Pericardium fibroblast (primary cell): ENCODE data around the gene DEFB121. TPM values are rescaled to one million over a fixed set of nuclear protein-coding genes. Genes with fewer than 3 reads are reported as not detected.

Source experiments
- total RNA-seq: library from RNA; depleted of rRNA; stranded (reverse); fragments of >200 nt; gene quantifications from 2 replicates; pipeline ENCODE4 v1.2.3, GENCODE V29; 2015

Gene DEFB121, protein sequence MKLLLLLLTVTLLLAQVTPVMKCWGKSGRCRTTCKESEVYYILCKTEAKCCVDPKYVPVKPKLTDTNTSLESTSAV
- not detected in 2 replicates for total RNA-seq

DNA sequence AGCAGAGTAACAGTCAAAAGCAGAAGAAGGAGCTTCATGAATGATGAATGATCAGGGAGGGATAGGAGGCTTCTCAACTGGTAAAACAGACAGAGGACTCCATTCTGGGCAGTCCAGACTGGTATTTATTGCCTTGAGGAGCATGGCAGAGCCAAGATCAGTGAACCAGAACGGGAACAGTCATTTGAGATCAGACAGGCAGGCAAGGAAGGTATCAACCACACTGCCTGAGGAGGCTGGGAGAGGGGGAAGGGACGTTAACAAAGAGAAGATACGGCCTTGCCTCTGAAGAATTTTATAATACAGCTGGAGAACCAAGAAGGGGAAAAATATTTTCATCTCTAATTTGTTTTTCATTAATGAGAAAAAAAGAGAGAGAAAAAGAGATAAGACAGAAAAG is at the start of gene DEFB121:
DEFB121 (minus strand) TSS at position 101 of the 400 bp plus-strand sequence; CDS start at position 38, 63 bp downstream.

DNA sequence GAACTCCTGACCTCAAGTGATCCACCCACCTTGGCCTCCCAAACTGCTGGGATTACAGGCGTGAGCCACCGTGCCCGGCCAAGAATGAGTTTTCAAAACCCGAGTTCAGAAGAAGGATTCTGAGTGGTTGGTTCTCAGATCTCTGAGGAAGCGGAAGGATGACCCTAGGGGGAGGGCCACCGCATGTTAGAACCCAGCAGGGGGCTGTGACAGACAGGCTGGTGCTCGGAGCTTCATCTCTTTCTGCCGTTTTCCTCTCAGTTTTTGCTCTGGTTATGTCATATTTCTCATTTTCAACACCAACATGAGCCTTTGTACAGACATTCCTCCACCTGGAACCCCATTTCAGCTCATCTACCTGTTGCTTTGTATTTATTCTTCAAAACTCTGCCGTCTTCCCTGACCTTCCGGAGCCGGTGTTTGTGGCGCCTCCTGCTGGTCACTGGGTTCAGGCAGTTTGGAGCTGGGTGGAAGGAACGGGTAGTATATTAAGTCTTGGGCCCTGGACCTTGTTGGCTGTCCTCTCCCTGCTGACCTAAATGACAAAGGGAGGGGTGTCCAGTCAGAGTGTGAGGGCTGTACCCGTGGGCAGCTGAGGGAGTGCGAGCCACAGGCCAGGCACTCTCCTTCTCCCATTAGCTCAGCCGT is 34.1 kb upstream of the DEFB121 start, which contains the start of gene DEFB123:
DEFB123 (plus strand) TSS at position 621 of the 648 bp plus-strand sequence. CDS start 67 bp downstream, outside the sequence.

DNA sequence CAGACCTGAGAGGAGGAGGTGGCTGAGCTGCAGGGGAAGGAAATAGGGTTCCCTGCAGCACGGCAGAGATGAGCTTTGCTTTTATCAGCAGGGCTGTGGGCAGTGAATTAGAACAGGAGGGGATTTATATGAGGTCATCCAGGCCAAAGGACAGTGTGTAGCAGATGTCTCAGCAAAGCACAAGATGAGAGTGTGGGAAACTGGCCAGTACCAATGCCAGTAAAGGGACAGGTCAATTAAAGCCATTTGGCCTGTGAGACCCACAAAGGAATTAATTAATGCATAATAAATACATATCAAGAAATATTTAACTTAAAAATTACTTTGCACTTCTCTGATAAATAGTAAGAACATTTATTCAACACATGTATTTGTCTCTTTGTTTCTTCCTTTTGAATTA is 15.5 kb downstream of the DEFB121 start, which contains the start of gene DEFB119:
DEFB119 (minus strand) TSS at position 101 of the 400 bp plus-strand sequence. CDS start 107 bp downstream, outside the sequence.

DNA sequence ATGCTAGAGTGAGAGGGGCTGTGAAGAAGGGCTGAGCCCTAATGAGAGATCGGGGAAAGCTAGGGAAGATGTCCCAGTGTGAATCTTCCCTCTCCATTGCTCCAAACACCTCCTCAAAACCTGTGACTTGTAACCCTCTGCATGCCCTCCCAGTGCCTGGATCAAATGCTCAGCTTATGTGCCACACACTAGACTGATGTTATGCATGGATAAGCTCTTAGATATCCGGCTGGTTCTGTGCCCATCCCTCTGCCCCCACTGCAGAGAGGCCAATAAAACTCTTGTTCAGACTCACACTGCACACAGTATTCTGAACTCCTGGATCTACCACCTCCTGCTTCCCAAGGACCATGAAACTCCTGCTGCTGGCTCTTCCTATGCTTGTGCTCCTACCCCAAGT is 37.7 kb downstream of the DEFB121 start, which contains the start of gene DEFB118:
DEFB118 (plus strand) TSS at position 301 of the 400 bp plus-strand sequence; CDS start at position 351, 50 bp downstream.

Other genes starting within 250 kb of the DEFB121 start
- not detected in 2 replicates for gene DEFB115, start 148.6 kb downstream of the DEFB121 start, total RNA-seq
- not detected in 2 replicates for gene DEFB116, start 97.6 kb downstream of the DEFB121 start, total RNA-seq
- not detected in 2 replicates for gene DEFB118, start 37.6 kb downstream of the DEFB121 start, total RNA-seq
- gene DEFB119, start 15.6 kb downstream of the DEFB121 start, total RNA-seq: not detected in 2 replicates
- not detected in 2 replicates for gene DEFB123, start 34.4 kb upstream of the DEFB121 start, total RNA-seq
- 2.1 TPM in 1 of 2 replicates, not detected in the other for gene DEFB124, start 68.9 kb upstream of the DEFB121 start, total RNA-seq
- gene REM1, start 69.1 kb upstream of the DEFB121 start, total RNA-seq: 1.1 and 4.1 TPM in 2 replicates
- 80.9 and 109 TPM in 2 replicates for gene HM13, start 108.2 kb upstream of the DEFB121 start, total RNA-seq
- 150 and 254 TPM in 2 replicates for gene ID1, start 199.1 kb upstream of the DEFB121 start, total RNA-seq
- 0.23 TPM in 1 of 2 replicates, not detected in the other for gene COX4I2, start 231.7 kb upstream of the DEFB121 start, total RNA-seq